ENCODE measurements around the gene POGZ. TPM values are rescaled to one million over a fixed set of nuclear protein-coding genes. Genes with fewer than 3 reads are reported as not detected.
"Not testable (repeated sequence)": the region's sequence is repeated elsewhere in the genome, so short reads cannot be mapped to it uniquely, and the experiment has no call there.

POGZ gene
- total RNA-seq, 4 donors from 2014 or later: 44.1 to 90.9 (median 72.7) TPM

- intact Hi-C loops (cut with DNase I; ENCODE audit: low total_unique reads) (no loop called here), in situ Hi-C loops (cut with MboI; ENCODE audit: low pct_ligation_motif_present in 1 of 4, low pct_unique_long_range_greater_than_20kb in 1 of 4, low sequenced_read_pairs in 3 of 4) (loop anchor here in 1 of 4 donors (10.0 kb wide), 1 partner anchor 89 kb away; no protein-coding TSS in a partner anchor)
- Histone ChIP-seq H3K27me3 (no peaks in the 10 kb centered on the region), H3K36me3 (no peaks in the 10 kb centered on the region), H3K9me3 (no peaks in the 10 kb centered on the region), H3K27ac (no peak overlapping the region), H3K4me3 (no peak overlapping the region), H3K4me1 (peaks cover 0 to 18% (median 0%) of the 10 kb centered on the region in 4 donors)
- no peak for TF ChIP-seq POLR2AphosphoS5 (IDR thresholded peaks at IDR 0.05)
- no peak for TF ChIP-seq POLR2A (IDR thresholded peaks at IDR 0.05)
- TF ChIP-seq EP300 (IDR thresholded peaks at IDR 0.05; ENCODE audit: low read depth): no peak
- TF ChIP-seq CTCF (IDR thresholded peaks at IDR 0.05): no peak
- no peak for DNase-seq
Observed at GRCh38 chr1:151393583-151393982, 65.7 kb downstream of the POGZ start.

GRCh38 chr1:151391079-151391563, 68.2 kb downstream of the POGZ start:
- intact Hi-C loops (cut with DNase I; ENCODE audit: low total_unique reads): no loop called here
- peak; percentile 40 for DNase-seq

GRCh38 chr1:151390221-151391078, 68.8 kb downstream of the POGZ start:
- H3K27me3 ChIP-seq: not testable (repeated sequence)
- in situ Hi-C loops (cut with MboI; ENCODE audit: low pct_ligation_motif_present in 1 of 4, low pct_unique_long_range_greater_than_20kb in 1 of 4, low sequenced_read_pairs in 3 of 4): loop anchor here in 1 of 4 donors (10.0 kb wide), 1 partner anchor 86 kb away; no protein-coding TSS in a partner anchor

More at GRCh38 chr1:151391079-151391563, 68.2 kb downstream of the POGZ start:
- no peaks in the 10 kb centered on the region for H3K27me3 ChIP-seq
- H3K9me3 ChIP-seq: no peaks in the 10 kb centered on the region
- TF ChIP-seq CTCF (IDR thresholded peaks at IDR 0.05): no peak
- TF ChIP-seq EP300 (IDR thresholded peaks at IDR 0.05; ENCODE audit: low read depth): peak; percentile 52
- no peak for TF ChIP-seq POLR2A (IDR thresholded peaks at IDR 0.05)
- peak in 1 of 3 donors; percentile 50 for TF ChIP-seq POLR2AphosphoS5 (IDR thresholded peaks at IDR 0.05)
- H3K4me3 ChIP-seq: no peak overlapping the region
- 55 to 60% methylated on average over 3 of the region's 3 CpGs for WGBS, 2 donors (ENCODE audit: low coverage in 1 of 2)
- peak overlapping the region; percentile 66 to 81 (median 71) for H3K27ac ChIP-seq
- peaks cover 0 to 17% (median 0%) of the 10 kb centered on the region in 4 donors for H3K4me1 ChIP-seq
- in situ Hi-C loops (cut with MboI; ENCODE audit: low pct_ligation_motif_present in 1 of 4, low pct_unique_long_range_greater_than_20kb in 1 of 4, low sequenced_read_pairs in 3 of 4): loop anchor here in 1 of 4 donors (10.0 kb wide), 1 partner anchor 86 kb away; no protein-coding TSS in a partner anchor
- no peaks in the 10 kb centered on the region for H3K36me3 ChIP-seq

GRCh38 chr1:151386002-151386401, 73.3 kb downstream of the POGZ start:
- H3K27ac ChIP-seq: no peak overlapping the region
- WGBS, 2 donors (ENCODE audit: low coverage in 1 of 2): 74% methylated on average over 2 of the region's 2 CpGs; no CpG with 5 or more reads in 1 of the 2 donors
- no peak overlapping the region for H3K4me3 ChIP-seq
- H3K27me3 ChIP-seq: no peaks in the 10 kb centered on the region
- H3K4me1 ChIP-seq: peaks cover 0 to 5% (median 0%) of the 10 kb centered on the region in 4 donors
- DNase-seq: no peak
- in situ Hi-C loops (cut with MboI; ENCODE audit: low pct_ligation_motif_present in 1 of 4, low pct_unique_long_range_greater_than_20kb in 1 of 4, low sequenced_read_pairs in 3 of 4) (no loop called here), intact Hi-C loops (cut with DNase I; ENCODE audit: low total_unique reads) (no loop called here)
- H3K9me3 ChIP-seq: no peaks in the 10 kb centered on the region
- no peaks in the 10 kb centered on the region for H3K36me3 ChIP-seq
- TF ChIP-seq EP300 (IDR thresholded peaks at IDR 0.05; ENCODE audit: low read depth) (no peak), CTCF (IDR thresholded peaks at IDR 0.05) (no peak), POLR2A (IDR thresholded peaks at IDR 0.05) (no peak), POLR2AphosphoS5 (IDR thresholded peaks at IDR 0.05) (no peak)

More at GRCh38 chr1:151390221-151391078, 68.8 kb downstream of the POGZ start:
- Histone ChIP-seq H3K27ac (peak overlapping the region; percentile 66 to 81 (median 71)), H3K4me1 (peaks cover 0 to 17% (median 0%) of the 10 kb centered on the region in 4 donors)
- peak in 1 of 3 donors; percentile 53 for TF ChIP-seq POLR2AphosphoS5 (IDR thresholded peaks at IDR 0.05)
- H3K36me3 ChIP-seq; intact Hi-C loops (cut with DNase I; ENCODE audit: low total_unique reads); H3K4me3 ChIP-seq; H3K9me3 ChIP-seq: not testable (repeated sequence)
- DNase-seq: peak; percentile 89
- WGBS, 2 donors (ENCODE audit: low coverage in 1 of 2): 31 to 45% methylated on average over 12 to 22 of the region's 22 CpGs
